ENCODE results near the gene WIZ.

DNA sequence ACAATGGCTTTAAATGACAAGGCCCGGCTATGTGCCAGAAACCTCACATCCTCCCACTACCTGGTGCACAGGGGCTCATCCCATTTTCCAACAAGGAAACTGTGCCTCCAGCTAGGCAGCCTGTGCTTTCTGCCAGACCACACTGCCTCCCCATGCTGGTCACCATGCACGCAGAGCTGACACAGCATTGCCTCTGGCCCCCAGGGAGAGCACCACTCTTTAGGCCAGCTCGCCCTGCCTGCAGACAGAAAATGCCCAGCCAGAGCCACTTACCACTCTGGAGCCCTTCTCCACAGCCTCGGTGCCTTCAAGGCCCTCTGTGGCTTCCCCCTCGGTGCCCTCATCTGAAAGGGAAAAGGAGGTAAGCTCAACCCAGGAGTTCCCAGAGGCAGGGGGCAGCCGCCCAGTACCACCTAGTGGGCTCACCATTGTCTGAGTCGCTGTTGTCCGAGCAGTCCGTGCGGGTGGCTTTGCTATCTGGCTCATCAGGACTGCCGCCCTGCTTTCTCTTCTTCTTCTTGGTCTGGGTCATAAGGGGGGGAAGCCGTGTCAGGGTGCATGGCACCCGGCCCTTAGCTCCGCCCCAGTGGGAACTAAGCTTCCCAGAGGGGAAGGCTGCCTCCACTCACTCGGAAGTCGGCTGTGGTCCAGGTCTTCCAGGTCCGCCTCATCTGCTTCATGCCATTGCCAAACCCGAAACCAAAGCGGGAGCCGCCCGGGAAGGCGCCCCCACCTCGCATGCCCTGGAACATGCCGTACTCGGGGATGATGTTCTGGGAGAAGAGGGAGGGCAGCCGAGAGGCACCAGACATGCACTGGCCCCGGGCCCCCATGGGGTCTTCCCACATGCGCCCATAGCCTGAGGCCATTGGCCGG lies 49.0 kb downstream of the WIZ start:
- no peak for TF ChIP-seq MAFK (IDR thresholded peaks at IDR 0.05; ENCODE audit: low read length)
- TF ChIP-seq ATF2 (CRISPR knock-in tag; IDR thresholded peaks at IDR 0.05): no peak
- TF ChIP-seq, protein P1, sequence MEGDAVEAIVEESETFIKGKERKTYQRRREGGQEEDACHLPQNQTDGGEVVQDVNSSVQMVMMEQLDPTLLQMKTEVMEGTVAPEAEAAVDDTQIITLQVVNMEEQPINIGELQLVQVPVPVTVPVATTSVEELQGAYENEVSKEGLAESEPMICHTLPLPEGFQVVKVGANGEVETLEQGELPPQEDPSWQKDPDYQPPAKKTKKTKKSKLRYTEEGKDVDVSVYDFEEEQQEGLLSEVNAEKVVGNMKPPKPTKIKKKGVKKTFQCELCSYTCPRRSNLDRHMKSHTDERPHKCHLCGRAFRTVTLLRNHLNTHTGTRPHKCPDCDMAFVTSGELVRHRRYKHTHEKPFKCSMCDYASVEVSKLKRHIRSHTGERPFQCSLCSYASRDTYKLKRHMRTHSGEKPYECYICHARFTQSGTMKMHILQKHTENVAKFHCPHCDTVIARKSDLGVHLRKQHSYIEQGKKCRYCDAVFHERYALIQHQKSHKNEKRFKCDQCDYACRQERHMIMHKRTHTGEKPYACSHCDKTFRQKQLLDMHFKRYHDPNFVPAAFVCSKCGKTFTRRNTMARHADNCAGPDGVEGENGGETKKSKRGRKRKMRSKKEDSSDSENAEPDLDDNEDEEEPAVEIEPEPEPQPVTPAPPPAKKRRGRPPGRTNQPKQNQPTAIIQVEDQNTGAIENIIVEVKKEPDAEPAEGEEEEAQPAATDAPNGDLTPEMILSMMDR (IDR thresholded peaks at IDR 0.05 in 2 of 3, conservative IDR thresholded peaks at IDR 0.05 in 1 of 3; ENCODE audit: insufficient read depth in 2 of 3, low read depth in 1 of 3, low read length in 3 of 3): no peak
- TF ChIP-seq POLR2G (IDR thresholded peaks at IDR 0.05; ENCODE audit: low read depth, low read length): no peak
- no peak for TF ChIP-seq POLR2A (conservative IDR thresholded peaks at IDR 0.05)
- no peak for TF ChIP-seq E4F1 (CRISPR knock-in tag; IDR thresholded peaks at IDR 0.05; ENCODE audit: borderline replicate concordance)
- no peak for TF ChIP-seq FOXP1 (CRISPR knock-in tag; IDR thresholded peaks at IDR 0.05)
- TF ChIP-seq CHD1 (IDR thresholded peaks at IDR 0.05; ENCODE audit: low read length): no peak
- TF ChIP-seq ZFP1 (CRISPR knock-in tag; IDR thresholded peaks at IDR 0.05): no peak
- TF ChIP-seq TAF1 (IDR thresholded peaks at IDR 0.05; ENCODE audit: control insufficient read depth, extremely low read depth, insufficient read depth, low read length, severe bottlenecking): no peak
- TF ChIP-seq BACH1 (tag; IDR thresholded peaks at IDR 0.05): no peak
- TF ChIP-seq NFIX (CRISPR knock-in tag; IDR thresholded peaks at IDR 0.05; ENCODE audit: low read depth): no peak
- no peak for TF ChIP-seq MECOM (CRISPR knock-in tag; IDR thresholded peaks at IDR 0.05)

Measured in K562 (cell line).